GM19238 (cell line): Measurements from ENCODE around the gene GLCCI1.

Experiments
- DNase-seq: peaks from one replicate; pipeline ENCODE4 v3.0.0; 2011; ENCODE audit warnings: low spot score; ENCODE audit not compliant: insufficient read length

The GLCCI1 gene

DNA sequence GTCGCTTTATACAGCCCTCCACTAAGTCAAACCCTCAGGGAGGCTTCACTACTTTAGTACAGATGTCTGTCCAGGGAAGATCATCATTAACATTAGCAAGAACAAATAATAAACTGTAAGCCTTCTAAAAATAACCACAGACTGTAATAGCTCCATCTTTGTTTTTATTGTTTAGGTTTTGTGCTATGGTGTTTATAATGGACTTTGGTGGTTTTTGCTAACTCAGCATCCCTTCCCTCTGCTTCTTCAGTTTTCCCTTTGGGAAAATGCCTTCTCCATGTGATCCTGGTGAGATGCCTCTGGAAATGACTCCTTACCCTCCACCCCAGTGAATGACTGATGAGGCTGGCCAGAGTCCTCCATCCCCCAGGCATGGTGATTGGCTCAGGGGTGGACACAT lies 162.1 kb downstream of the GLCCI1 start:
- DNase-seq = no peak

DNA sequence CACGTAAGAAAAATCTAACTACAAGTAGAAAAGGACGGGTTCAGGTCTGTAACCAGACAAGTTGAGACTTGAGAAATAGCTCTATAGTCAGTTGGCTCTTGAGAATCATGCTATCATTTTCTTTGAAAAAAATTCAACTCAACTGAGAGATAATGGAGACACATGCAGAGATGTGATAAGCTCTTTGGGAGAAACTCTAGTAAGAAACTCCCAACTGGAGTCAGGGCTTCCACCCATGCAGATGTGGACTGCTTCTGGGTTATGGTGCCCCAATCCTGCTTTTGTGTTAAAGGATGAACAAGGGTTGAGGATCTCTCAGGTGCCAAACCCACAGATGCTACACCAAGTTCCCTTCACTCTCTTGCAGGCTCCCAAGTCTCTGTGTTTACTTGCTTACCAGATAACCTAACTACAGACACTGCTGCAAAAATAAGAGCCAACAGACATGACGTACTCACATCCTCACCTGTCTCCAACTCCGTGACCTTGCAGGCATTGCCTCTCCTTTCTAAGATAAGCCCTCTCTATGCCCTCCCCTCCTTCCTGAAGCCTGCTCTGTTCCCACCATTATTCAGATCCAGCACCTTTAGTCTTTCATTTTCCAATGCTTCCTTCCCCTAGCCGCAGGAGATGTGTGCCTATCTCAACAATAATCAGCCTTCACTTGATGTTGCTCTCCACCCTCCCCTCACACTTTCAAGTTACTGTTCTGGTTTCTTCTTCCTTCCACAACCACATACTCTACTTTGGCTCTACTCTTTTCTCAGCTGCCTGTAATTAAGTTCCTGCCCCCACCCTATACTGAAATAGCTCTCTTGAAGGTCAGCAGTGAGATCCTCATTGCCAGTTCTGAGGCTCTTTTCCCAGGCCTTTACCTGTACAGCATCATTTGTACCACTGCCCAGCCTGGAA lies 163.4 kb downstream of the GLCCI1 start:
- DNase-seq = no peak

- no peak for DNase-seq
These were observed 164.7 kb downstream of the GLCCI1 start for GRCh38 chr7:8133188-8133848.

- no peak for DNase-seq
These were observed 165.6 kb downstream of the GLCCI1 start for GRCh38 chr7:8134089-8134733.

DNA sequence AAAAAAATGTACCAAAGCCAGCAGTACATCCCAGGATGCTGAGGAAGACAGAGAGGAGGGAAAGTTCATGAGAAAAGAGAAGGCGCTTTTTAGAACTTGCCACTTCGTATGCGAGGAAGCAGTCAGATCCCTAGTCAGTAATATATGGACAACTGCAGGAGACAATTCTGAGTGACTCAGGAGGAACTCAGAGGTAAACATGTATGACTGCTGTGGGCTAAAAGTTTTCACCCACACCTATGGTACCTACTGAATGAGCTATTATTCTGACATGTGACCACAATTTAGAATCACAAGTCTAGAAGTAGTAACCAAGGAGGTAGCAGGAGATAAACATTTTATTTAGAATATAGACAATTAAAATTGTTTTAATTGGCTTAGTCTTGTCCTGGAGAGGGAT lies 166.8 kb downstream of the GLCCI1 start:
- no peak for DNase-seq

GRCh38 chr7:8136051-8136730 lies 167.6 kb downstream of the GLCCI1 start:
- DNase-seq = no peak
